Limb (tissue), 2 donors: ENCODE data around the gene TEAD1.

Experiments
- DNase-seq, 2 donors: peaks; one replicate each; pipeline ENCODE4 v3.0.0-alpha.2; 2016; ENCODE audit errors: extremely low spot score in 2 of 2

TEAD1 gene

GRCh38 chr11:12673924-12674570 is at the start of gene TEAD1:
TEAD1 (plus strand) TSS chr11:12674421.
- peak; percentile 94 to 100 for DNase-seq

- no peak for DNase-seq
Measured at GRCh38 chr11:12624595-12624994, 49.6 kb upstream of the TEAD1 start.

GRCh38 chr11:12625438-12626071 is 48.7 kb upstream of the TEAD1 start:
- DNase-seq = no peak

- DNase-seq = no peak
Measured at GRCh38 chr11:12626616-12627015, 47.6 kb upstream of the TEAD1 start.

- DNase-seq = no peak
Measured at GRCh38 chr11:12628314-12628713, 45.9 kb upstream of the TEAD1 start.

GRCh38 chr11:12629601-12630313 is 44.5 kb upstream of the TEAD1 start:
- DNase-seq = no peak

GRCh38 chr11:12631651-12632050 is 42.6 kb upstream of the TEAD1 start:
- DNase-seq = no peak

- DNase-seq = no peak
Measured at GRCh38 chr11:12634329-12634728, 39.9 kb upstream of the TEAD1 start.

- no peak for DNase-seq
Measured at GRCh38 chr11:12636871-12637410, 37.3 kb upstream of the TEAD1 start.

GRCh38 chr11:12639388-12639787 is 34.8 kb upstream of the TEAD1 start:
- DNase-seq = no peak

- DNase-seq = no peak
Measured at GRCh38 chr11:12640355-12640754, 33.9 kb upstream of the TEAD1 start.

GRCh38 chr11:12640926-12641849 is 33.0 kb upstream of the TEAD1 start:
- no peak for DNase-seq

GRCh38 chr11:12642040-12642439 is 32.2 kb upstream of the TEAD1 start:
- no peak for DNase-seq

- DNase-seq = no peak
Measured at GRCh38 chr11:12642806-12643428, 31.3 kb upstream of the TEAD1 start.

- no peak for DNase-seq
Measured at GRCh38 chr11:12646478-12646877, 27.7 kb upstream of the TEAD1 start.

- DNase-seq = no peak
Measured at GRCh38 chr11:12653729-12654128, 20.5 kb upstream of the TEAD1 start.

GRCh38 chr11:12655842-12656241 is 18.4 kb upstream of the TEAD1 start:
- no peak for DNase-seq

- no peak for DNase-seq
Measured at GRCh38 chr11:12657336-12657735, 16.9 kb upstream of the TEAD1 start.

- DNase-seq = no peak
Measured at GRCh38 chr11:12657981-12658380, 16.2 kb upstream of the TEAD1 start.

GRCh38 chr11:12662101-12662689 is 12.0 kb upstream of the TEAD1 start:
- no peak for DNase-seq

GRCh38 chr11:12664385-12664784 is 9.8 kb upstream of the TEAD1 start:
- no peak for DNase-seq
